Measurements from ENCODE around the gene SAP130. TPM values are rescaled to one million over a fixed set of nuclear protein-coding genes. Genes with fewer than 3 reads are reported as not detected.

Gene SAP130
- 1 to 10 TPM; 4.2 to 4.8 TPM for total RNA-seq
- 1 to 10 TPM; 3.3 to 5.3 TPM for polyA plus RNA-seq

GRCh38 chr2:128027801-128028667 is at the start of gene SAP130:
Gene SAP130, minus strand, starts transcription at chr2:128028059. Its CDS starts 1,767 bp downstream, at chr2:128026292.
- H3K27me3 ChIP-seq (ENCODE audit: control insufficient read depth in 4 of 4, insufficient read depth in 4 of 4, low read length in 3 of 4), result no peaks in the 10 kb centered on the region
- under 1% methylated on average over 106 of the region's 106 CpGs for WGBS
- DNase-seq (ENCODE audit: low spot score), result peak; percentile 98
- peak within 1 kb of the TSS; percentile 96 to 100 (median 99) for H3K4me3 ChIP-seq (ENCODE audit: low read depth in 1 of 3, low read length in 3 of 3)
- TF ChIP-seq GABPA (IDR thresholded peaks at IDR 0.05 in 1 of 2, conservative IDR thresholded peaks at IDR 0.05 in 1 of 2), result peak in 1 of 2 donors; percentile 70
- TF ChIP-seq MAX (IDR thresholded peaks at IDR 0.05), result no peak
- TF ChIP-seq YY1 (IDR thresholded peaks at IDR 0.05), result peak; percentile 68
- peak; percentile 73 for TF ChIP-seq SP1 (IDR thresholded peaks at IDR 0.05)
- peak in 1 of 2 donors; percentile 8 for TF ChIP-seq HNF4A (conservative IDR thresholded peaks at IDR 0.05)
- H3K9me3 ChIP-seq (ENCODE audit: control insufficient read depth in 4 of 4, low read length in 3 of 4), result peaks cover 0 to 10% (median 3%) of the 10 kb centered on the region in 4 donors
- peak within 1 kb of the TSS; percentile 94 for H3K27ac ChIP-seq (ENCODE audit: low read depth in 1 of 2, low read length in 2 of 2)
- peaks cover 0 to 3% (median 0%) of the 10 kb centered on the region in 4 donors for H3K36me3 ChIP-seq (ENCODE audit: control insufficient read depth in 4 of 4, insufficient read depth in 3 of 4, low read depth in 1 of 4, low read length in 3 of 4)
- peaks cover 1 to 17% (median 10%) of the 10 kb centered on the region in 4 donors for H3K4me1 ChIP-seq (ENCODE audit: control insufficient read depth in 4 of 4, insufficient read depth in 4 of 4, low read length in 3 of 4)
- H3K9ac ChIP-seq (ENCODE audit: low read depth in 1 of 2, low read length in 2 of 2), result peak within 1 kb of the TSS; percentile 43 to 79

- no peak for TF ChIP-seq ATF3 (IDR thresholded peaks at IDR 0.05)
- TF ChIP-seq CTCF (IDR thresholded peaks at IDR 0.05; ENCODE audit: low read depth, low read length, missing input control), result no peak
- no peak for TF ChIP-seq ZBTB33 (IDR thresholded peaks at IDR 0.05)
- no peak for TF ChIP-seq SP1 (IDR thresholded peaks at IDR 0.05)
- no peak for TF ChIP-seq RXRA (IDR thresholded peaks at IDR 0.05)
- no peak for TF ChIP-seq HNF4G (IDR thresholded peaks at IDR 0.05)
- TF ChIP-seq TAF1 (conservative IDR thresholded peaks at IDR 0.05), result no peak
- no peak for TF ChIP-seq HNF4A (conservative IDR thresholded peaks at IDR 0.05)
- TF ChIP-seq MAX (IDR thresholded peaks at IDR 0.05), result no peak
- no peak for TF ChIP-seq NR2F2 (IDR thresholded peaks at IDR 0.05)
- no peak for TF ChIP-seq YY1 (IDR thresholded peaks at IDR 0.05)
- TF ChIP-seq FOXA2 (IDR thresholded peaks at IDR 0.05), result no peak
- no peak for TF ChIP-seq RAD21 (IDR thresholded peaks at IDR 0.05)
- no peak for TF ChIP-seq GABPA (IDR thresholded peaks at IDR 0.05 in 1 of 2, conservative IDR thresholded peaks at IDR 0.05 in 1 of 2)
- H3K27ac ChIP-seq (ENCODE audit: low read depth in 1 of 2, low read length in 2 of 2), result no peak overlapping the region
- no peaks in the 10 kb centered on the region for H3K36me3 ChIP-seq (ENCODE audit: control insufficient read depth in 4 of 4, insufficient read depth in 3 of 4, low read depth in 1 of 4, low read length in 3 of 4)
- H3K4me1 ChIP-seq (ENCODE audit: control insufficient read depth in 4 of 4, insufficient read depth in 4 of 4, low read length in 3 of 4), result no peaks in the 10 kb centered on the region
- H3K9me3 ChIP-seq (ENCODE audit: control insufficient read depth in 4 of 4, low read length in 3 of 4), result no peaks in the 10 kb centered on the region
- no peak for DNase-seq (ENCODE audit: low spot score)
- 93% methylated on average over 7 of the region's 7 CpGs for WGBS
- no peak overlapping the region for H3K9ac ChIP-seq (ENCODE audit: low read depth in 1 of 2, low read length in 2 of 2)
- no peak overlapping the region for H3K4me3 ChIP-seq (ENCODE audit: low read depth in 1 of 3, low read length in 3 of 3)
- H3K27me3 ChIP-seq (ENCODE audit: control insufficient read depth in 4 of 4, insufficient read depth in 4 of 4, low read length in 3 of 4), result no peaks in the 10 kb centered on the region
Measured at GRCh38 chr2:128076461-128077106, 48.7 kb upstream of the SAP130 start.
